Measurements from ENCODE around the gene MYOCD. TPM values are rescaled to one million over a fixed set of nuclear protein-coding genes. Genes with fewer than 3 reads are reported as not detected.

MYOCD gene
- total RNA-seq, 1 experiment from 2014 or later = not detected

- BruUV-seq (replicated peaks) = no TSS peak
- ChIA-PET CTCF (interaction anchor here (0.6 kb wide), 1 partner anchor 229 kb away, joined by 4 read pairs; no protein-coding TSS in a partner anchor), POLR2A (no interaction called here)
- intact Hi-C loops (cut with micrococcal nuclease) = no loop called here
- DNase-seq (ENCODE audit: unreplicated experiment) = no peak
- Mint-ChIP-seq H3K36me3 (ENCODE audit: insufficient read depth, unreplicated experiment) (no peaks in the 10 kb centered on the region), H3K27me3 (ENCODE audit: insufficient read depth, unreplicated experiment) (peaks cover 9% of the 10 kb centered on the region), H3K9me3 (ENCODE audit: unreplicated experiment) (peaks cover 4% of the 10 kb centered on the region), H3K27ac (ENCODE audit: low read depth, unreplicated experiment) (no peak overlapping the region), H3K4me1 (ENCODE audit: insufficient read depth, unreplicated experiment) (no peaks in the 10 kb centered on the region), H3K4me3 (ENCODE audit: unreplicated experiment) (no peak overlapping the region)
- TF ChIP-seq, protein P1, sequence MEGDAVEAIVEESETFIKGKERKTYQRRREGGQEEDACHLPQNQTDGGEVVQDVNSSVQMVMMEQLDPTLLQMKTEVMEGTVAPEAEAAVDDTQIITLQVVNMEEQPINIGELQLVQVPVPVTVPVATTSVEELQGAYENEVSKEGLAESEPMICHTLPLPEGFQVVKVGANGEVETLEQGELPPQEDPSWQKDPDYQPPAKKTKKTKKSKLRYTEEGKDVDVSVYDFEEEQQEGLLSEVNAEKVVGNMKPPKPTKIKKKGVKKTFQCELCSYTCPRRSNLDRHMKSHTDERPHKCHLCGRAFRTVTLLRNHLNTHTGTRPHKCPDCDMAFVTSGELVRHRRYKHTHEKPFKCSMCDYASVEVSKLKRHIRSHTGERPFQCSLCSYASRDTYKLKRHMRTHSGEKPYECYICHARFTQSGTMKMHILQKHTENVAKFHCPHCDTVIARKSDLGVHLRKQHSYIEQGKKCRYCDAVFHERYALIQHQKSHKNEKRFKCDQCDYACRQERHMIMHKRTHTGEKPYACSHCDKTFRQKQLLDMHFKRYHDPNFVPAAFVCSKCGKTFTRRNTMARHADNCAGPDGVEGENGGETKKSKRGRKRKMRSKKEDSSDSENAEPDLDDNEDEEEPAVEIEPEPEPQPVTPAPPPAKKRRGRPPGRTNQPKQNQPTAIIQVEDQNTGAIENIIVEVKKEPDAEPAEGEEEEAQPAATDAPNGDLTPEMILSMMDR (IDR thresholded peaks at IDR 0.05; ENCODE audit: unreplicated experiment) = no peak
Observed at GRCh38 chr17:12693640-12694039, 27.9 kb downstream of the MYOCD start.

- ChIA-PET CTCF (interaction anchor here (1.4 kb wide), 1 partner anchor 161 kb away, joined by 3 read pairs; no protein-coding TSS in a partner anchor), POLR2A (no interaction called here)
- no peaks in the 10 kb centered on the region for H3K36me3 Mint-ChIP-seq (ENCODE audit: insufficient read depth, unreplicated experiment)
- no peak for DNase-seq (ENCODE audit: unreplicated experiment)
- peaks cover 10% of the 10 kb centered on the region for H3K27me3 Mint-ChIP-seq (ENCODE audit: insufficient read depth, unreplicated experiment)
- H3K9me3 Mint-ChIP-seq (ENCODE audit: unreplicated experiment) = no peaks in the 10 kb centered on the region
- BruUV-seq (replicated peaks) = no TSS peak
- intact Hi-C loops (cut with micrococcal nuclease) = no loop called here
- no peak overlapping the region for H3K4me3 Mint-ChIP-seq (ENCODE audit: unreplicated experiment)
- no peaks in the 10 kb centered on the region for H3K4me1 Mint-ChIP-seq (ENCODE audit: insufficient read depth, unreplicated experiment)
- TF ChIP-seq, protein P1 (IDR thresholded peaks at IDR 0.05; ENCODE audit: unreplicated experiment) = no peak
- H3K27ac Mint-ChIP-seq (ENCODE audit: low read depth, unreplicated experiment) = no peak overlapping the region
Observed at GRCh38 chr17:12706070-12706469, 40.4 kb downstream of the MYOCD start.

DNA sequence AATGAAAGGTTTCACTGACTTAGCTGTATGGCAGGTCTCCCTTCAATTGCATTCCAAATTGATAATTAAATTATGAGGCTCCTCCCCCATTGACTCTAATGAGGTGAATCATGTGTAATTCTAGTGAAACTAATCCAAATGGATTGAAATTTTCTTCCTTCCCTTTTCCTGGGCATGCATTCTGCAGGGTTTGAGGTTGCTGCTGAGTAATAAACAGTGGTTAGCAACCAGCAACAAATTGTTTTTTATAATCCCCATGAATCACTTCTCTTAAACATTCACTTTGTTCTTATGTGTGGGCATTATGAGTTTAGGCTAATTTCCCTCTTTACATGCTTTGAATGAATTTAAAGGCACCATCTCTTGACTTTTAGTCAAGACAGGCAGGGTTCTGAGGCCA lies 43.4 kb downstream of the MYOCD start:
- TF ChIP-seq, protein P1 (IDR thresholded peaks at IDR 0.05; ENCODE audit: unreplicated experiment) = no peak
- H3K27ac Mint-ChIP-seq (ENCODE audit: low read depth, unreplicated experiment) = no peak overlapping the region
- H3K36me3 Mint-ChIP-seq (ENCODE audit: insufficient read depth, unreplicated experiment) = no peaks in the 10 kb centered on the region
- H3K4me1 Mint-ChIP-seq (ENCODE audit: insufficient read depth, unreplicated experiment) = no peaks in the 10 kb centered on the region
- H3K9me3 Mint-ChIP-seq (ENCODE audit: unreplicated experiment) = no peaks in the 10 kb centered on the region
- DNase-seq (ENCODE audit: unreplicated experiment) = no peak
- POLR2A ChIA-PET = no interaction called here
- no TSS peak for BruUV-seq (replicated peaks)
- peaks cover 20% of the 10 kb centered on the region for H3K27me3 Mint-ChIP-seq (ENCODE audit: insufficient read depth, unreplicated experiment)
- H3K4me3 Mint-ChIP-seq (ENCODE audit: unreplicated experiment) = no peak overlapping the region
- CTCF ChIA-PET = no interaction called here
- intact Hi-C loops (cut with micrococcal nuclease) = no loop called here

GRCh38 chr17:12712415-12712814 lies 46.7 kb downstream of the MYOCD start:
- intact Hi-C loops (cut with micrococcal nuclease) = no loop called here
- CTCF ChIA-PET = interaction anchor here (0.6 kb wide), 1 partner anchor 84 kb away, joined by 5 read pairs; no protein-coding TSS in a partner anchor
- Mint-ChIP-seq H3K9me3 (ENCODE audit: unreplicated experiment) (no peaks in the 10 kb centered on the region), H3K27ac (ENCODE audit: low read depth, unreplicated experiment) (no peak overlapping the region), H3K27me3 (ENCODE audit: insufficient read depth, unreplicated experiment) (peaks cover 32% of the 10 kb centered on the region), H3K4me3 (ENCODE audit: unreplicated experiment) (no peak overlapping the region), H3K4me1 (ENCODE audit: insufficient read depth, unreplicated experiment) (no peaks in the 10 kb centered on the region), H3K36me3 (ENCODE audit: insufficient read depth, unreplicated experiment) (no peaks in the 10 kb centered on the region)
- POLR2A ChIA-PET = no interaction called here
- TF ChIP-seq, protein P1 (IDR thresholded peaks at IDR 0.05; ENCODE audit: unreplicated experiment) = no peak
- no peak for DNase-seq (ENCODE audit: unreplicated experiment)
- no TSS peak for BruUV-seq (replicated peaks)
